ENCODE data around the gene ADH1C. TPM values are rescaled to one million over a fixed set of nuclear protein-coding genes. Genes with fewer than 3 reads are reported as not detected.

Gene ADH1C
- total RNA-seq, 1 experiment from 2014 or later = not detected

- Histone ChIP-seq H4K20me1 (ENCODE audit: control insufficient read depth, insufficient read depth, insufficient read length) (no peaks in the 10 kb centered on the region), H3K79me2 (ENCODE audit: insufficient read depth, low read length) (no peaks in the 10 kb centered on the region), H3K9me3 (ENCODE audit: control insufficient read depth, low read depth, low read length) (no peaks in the 10 kb centered on the region), H3K27ac (ENCODE audit: insufficient read length, low read depth, low read length) (no peak overlapping the region), H3K4ac (ENCODE audit: low read depth, low read length) (no peak overlapping the region), H3K23me2 (ENCODE audit: insufficient read length, low read depth, low read length, poor library complexity, severe bottlenecking) (no peaks in the 10 kb centered on the region), H2BK15ac (ENCODE audit: low read depth, low read length) (no peak overlapping the region), H3K27me3 (ENCODE audit: insufficient read depth, low read length) (no peaks in the 10 kb centered on the region), H4K5ac (ENCODE audit: insufficient read length, low read depth, low read length) (no peak overlapping the region), H2BK20ac (ENCODE audit: low read depth, low read length, poor library complexity, severe bottlenecking) (no peak overlapping the region), H3K23ac (ENCODE audit: insufficient read length, low read depth, low read length) (no peak overlapping the region), H3T11ph (ENCODE audit: low read length) (no peak overlapping the region), H3K14ac (ENCODE audit: insufficient read depth, low read length) (no peak overlapping the region), H3K79me1 (ENCODE audit: insufficient read depth, low read depth, low read length, poor library complexity, severe bottlenecking) (no peaks in the 10 kb centered on the region), H2BK5ac (ENCODE audit: insufficient read length, low read length) (no peak overlapping the region), H2BK120ac (ENCODE audit: low read depth, low read length, poor library complexity, severe bottlenecking) (no peak overlapping the region), H3K9ac (ENCODE audit: extremely low read depth, insufficient read length, low read length) (no peak overlapping the region), H2AK5ac (ENCODE audit: insufficient read length, low read length) (no peak overlapping the region), H3K4me2 (ENCODE audit: insufficient read depth, insufficient read length, low read length) (no peak overlapping the region), H4K91ac (ENCODE audit: insufficient read length, low read depth, low read length) (no peak overlapping the region), H2BK12ac (ENCODE audit: insufficient read length, low read depth, low read length) (no peak overlapping the region), H4K8ac (replicated peaks; ENCODE audit: insufficient read length, low read depth, low read length) (no peak overlapping the region), H3K56ac (ENCODE audit: insufficient read length, low read depth, low read length) (no peak overlapping the region), H2AFZ (ENCODE audit: low read length) (no peak overlapping the region), H3K18ac (ENCODE audit: insufficient read length, low read depth, low read length) (no peak overlapping the region), H3K4me1 (ENCODE audit: insufficient read depth, low read length) (no peaks in the 10 kb centered on the region)
- H3K27ac Mint-ChIP-seq = no peak overlapping the region
- peaks cover 3 to 10% (median 4%) of the 10 kb centered on the region in 3 experiments; a peak in 3 of 7 replicates for H3K36me3 Mint-ChIP-seq (ENCODE audit: insufficient read depth in 1 of 3, low read depth in 3 of 3)
- H3K9me3 Mint-ChIP-seq = peaks cover 22 to 33% of the 10 kb centered on the region in 2 experiments
- no peak overlapping the region for H3K4me3 Mint-ChIP-seq
- H3K27me3 Mint-ChIP-seq (ENCODE audit: low read depth) = no peaks in the 10 kb centered on the region
- H3K4me1 Mint-ChIP-seq = no peaks in the 10 kb centered on the region
- no peak for DNase-seq
- no peak for TF ChIP-seq CTCF (conservative IDR thresholded peaks at IDR 0.05)
These were observed 9.3 kb upstream of the ADH1C start for GRCh38 chr4:99361899-99362275.
